HL-60 (cell line): ENCODE data around the gene SNX3.

Experiments used
- DNase-seq, 2 experiments: peaks; one replicate each; pipeline ENCODE4 v3.0.0-alpha.2; 2010 to 2020; ENCODE audit warnings: low read depth in 1 of 2, low spot score in 1 of 2
- H3K27ac ChIP-seq: fragments of 250-450 bp; sonication (Bioruptor Pico); replicated peaks from 2 replicates; pipeline ENCODE4 v1.5.1; 2020; ENCODE audit warnings: mild to moderate bottlenecking, moderate library complexity
- H3K27me3 ChIP-seq: fragments of 250-450 bp; sonication (Bioruptor Pico); 2 replicates; pipeline ENCODE4 v1.5.1; 2021; ENCODE audit warnings: mild to moderate bottlenecking, moderate library complexity; ENCODE audit not compliant: insufficient read depth, poor library complexity, severe bottlenecking
- H3K4me3 ChIP-seq: replicated peaks from 2 replicates; pipeline ENCODE4 v1.5.1; 2011; ENCODE audit warnings: mild to moderate bottlenecking, control low read depth, low read length; ENCODE audit not compliant: insufficient read depth
- GABPA ChIP-seq: IDR thresholded peaks from 2 replicates; pipeline ENCODE4 v1.6.1; 2012; ENCODE audit warnings: low read depth
- POLR2AphosphoS5 ChIP-seq: IDR thresholded peaks from 2 replicates; pipeline ENCODE4 v1.6.1; 2012; ENCODE audit warnings: low read depth
- REST ChIP-seq: IDR thresholded peaks from 2 replicates; pipeline ENCODE4 v1.6.1; 2012; ENCODE audit warnings: low read depth; ENCODE audit not compliant: insufficient replicate concordance
- SPI1 ChIP-seq: IDR thresholded peaks from 2 replicates; pipeline ENCODE4 v1.6.1; 2012; ENCODE audit warnings: low read depth, mild to moderate bottlenecking, borderline replicate concordance
- TF ChIP-seq, protein P1 (sequence below): IDR thresholded peaks from one replicate; pipeline ENCODE4 v1.5.1; 2011; ENCODE audit warnings: low read length, control low read depth, inconsistent platforms; ENCODE audit not compliant: insufficient read depth

Gene SNX3

DNA sequence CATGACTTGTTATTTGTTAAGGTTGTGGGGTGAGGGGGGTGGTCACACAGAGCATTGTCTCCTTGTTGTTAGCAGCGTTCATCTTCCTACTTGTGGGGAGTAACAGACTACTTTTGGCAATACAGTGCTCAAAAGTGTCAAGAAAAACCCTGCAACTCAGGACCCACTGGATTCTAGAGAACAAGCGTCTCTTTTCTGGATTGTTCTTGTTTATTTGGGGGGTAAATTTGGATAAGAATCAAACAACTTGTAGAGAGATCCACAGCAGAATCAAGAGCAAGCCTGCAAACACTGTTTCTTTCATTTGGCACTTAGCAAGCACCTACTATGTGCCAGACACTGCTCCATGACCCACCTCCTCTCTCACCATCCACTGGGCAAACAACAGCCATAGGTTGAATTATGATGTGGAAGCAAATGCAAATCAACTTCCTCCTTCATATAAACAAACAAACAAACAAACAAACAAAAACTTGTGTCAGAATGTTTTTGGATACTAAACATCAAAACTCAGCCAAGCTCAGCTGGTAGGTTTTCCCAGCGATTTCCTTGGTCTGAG is 99.0 kb downstream of the SNX3 start:
- Histone ChIP-seq H3K27me3 (peaks cover 97% of the 10 kb centered on the region), H3K4me3 (no peak overlapping the region), H3K27ac (no peak overlapping the region)
- no peak for DNase-seq
- TF ChIP-seq, protein P1, sequence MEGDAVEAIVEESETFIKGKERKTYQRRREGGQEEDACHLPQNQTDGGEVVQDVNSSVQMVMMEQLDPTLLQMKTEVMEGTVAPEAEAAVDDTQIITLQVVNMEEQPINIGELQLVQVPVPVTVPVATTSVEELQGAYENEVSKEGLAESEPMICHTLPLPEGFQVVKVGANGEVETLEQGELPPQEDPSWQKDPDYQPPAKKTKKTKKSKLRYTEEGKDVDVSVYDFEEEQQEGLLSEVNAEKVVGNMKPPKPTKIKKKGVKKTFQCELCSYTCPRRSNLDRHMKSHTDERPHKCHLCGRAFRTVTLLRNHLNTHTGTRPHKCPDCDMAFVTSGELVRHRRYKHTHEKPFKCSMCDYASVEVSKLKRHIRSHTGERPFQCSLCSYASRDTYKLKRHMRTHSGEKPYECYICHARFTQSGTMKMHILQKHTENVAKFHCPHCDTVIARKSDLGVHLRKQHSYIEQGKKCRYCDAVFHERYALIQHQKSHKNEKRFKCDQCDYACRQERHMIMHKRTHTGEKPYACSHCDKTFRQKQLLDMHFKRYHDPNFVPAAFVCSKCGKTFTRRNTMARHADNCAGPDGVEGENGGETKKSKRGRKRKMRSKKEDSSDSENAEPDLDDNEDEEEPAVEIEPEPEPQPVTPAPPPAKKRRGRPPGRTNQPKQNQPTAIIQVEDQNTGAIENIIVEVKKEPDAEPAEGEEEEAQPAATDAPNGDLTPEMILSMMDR = no peak
- TF ChIP-seq REST (no peak), POLR2AphosphoS5 (no peak), GABPA (no peak), SPI1 (no peak)
